HG02852 (cell line): Measurements from ENCODE around the gene DNAJC21.

ENCODE experiments used
- ATAC-seq: cut with Tn5 transposase; IDR thresholded peaks from one replicate; pipeline ENCODE4 v1.9.1; 2021; ENCODE audit warnings: mild to moderate bottlenecking, moderate library complexity; ENCODE audit not compliant: unreplicated experiment

The DNAJC21 gene

DNA sequence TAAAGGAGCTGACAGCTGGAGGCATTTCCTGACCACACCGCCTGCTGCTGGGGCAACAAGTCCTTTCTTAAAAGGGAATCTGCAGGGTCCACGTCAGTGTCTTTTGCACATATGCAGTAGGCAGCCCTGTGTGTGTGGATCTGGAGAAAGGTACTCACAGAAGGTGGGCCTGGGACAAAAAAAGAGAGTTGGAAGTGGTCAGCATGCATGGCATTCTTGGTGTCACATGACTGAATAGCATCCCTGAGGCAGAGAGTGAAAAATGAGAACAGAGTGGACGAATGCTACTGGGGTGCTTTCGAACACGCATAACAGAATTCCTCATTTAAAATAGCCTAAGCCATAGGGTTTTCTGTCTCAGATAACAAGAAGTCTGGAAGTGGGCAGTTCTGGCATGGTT lies 47.0 kb downstream of the DNAJC21 start:
- no peak for ATAC-seq

DNA sequence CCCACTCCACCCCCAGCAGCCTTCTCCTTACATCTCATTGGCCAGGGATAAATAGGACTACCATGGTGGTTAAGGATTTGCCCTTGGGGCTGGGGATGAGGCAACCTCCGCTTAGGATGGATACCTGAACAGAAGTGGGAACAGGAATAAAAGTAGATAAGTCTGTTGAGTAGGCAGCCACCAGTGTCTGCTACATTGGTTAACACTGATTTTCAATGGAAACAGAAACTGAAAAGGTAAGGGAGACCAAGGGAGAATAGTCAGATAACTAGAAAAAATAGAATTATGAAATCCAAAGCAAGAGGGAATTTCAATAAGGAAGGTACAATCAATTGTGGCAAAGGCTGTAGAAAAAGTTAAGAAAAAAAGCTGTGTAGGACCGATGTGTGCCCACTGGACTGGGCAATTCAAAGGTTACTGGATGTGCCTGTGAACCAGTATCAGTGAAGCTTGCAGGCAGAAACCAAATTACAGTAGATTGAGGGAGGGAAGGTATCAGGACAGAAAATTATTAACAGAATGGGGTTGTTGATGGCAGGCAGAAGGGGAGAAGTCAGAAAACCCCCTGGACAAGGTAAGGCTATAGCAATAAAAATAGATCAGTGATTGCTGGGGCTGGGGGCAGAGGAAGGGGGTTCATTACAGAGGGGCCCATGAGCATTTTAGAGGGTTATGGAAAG lies 48.7 kb downstream of the DNAJC21 start:
- ATAC-seq: peak; percentile 68

DNA sequence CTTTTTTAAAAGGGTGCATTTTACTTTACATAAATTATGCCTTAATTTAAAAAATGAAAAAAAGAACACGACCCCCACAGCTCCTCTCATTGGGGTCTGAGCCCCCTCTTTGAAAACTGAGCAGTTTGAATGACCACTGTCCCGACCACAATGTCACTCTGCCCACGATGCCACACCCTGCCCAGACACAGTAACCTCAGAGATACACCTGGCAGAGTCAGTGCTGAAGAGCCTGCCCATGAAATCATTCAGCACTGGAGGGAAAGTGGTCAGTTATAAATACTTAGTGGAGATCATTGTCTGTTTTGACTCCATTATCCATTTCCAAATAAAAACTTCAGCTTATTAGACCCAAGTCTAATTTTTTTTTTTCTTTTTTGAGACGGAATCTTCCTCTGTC lies 49.3 kb downstream of the DNAJC21 start:
- peak; percentile 33 for ATAC-seq

DNA sequence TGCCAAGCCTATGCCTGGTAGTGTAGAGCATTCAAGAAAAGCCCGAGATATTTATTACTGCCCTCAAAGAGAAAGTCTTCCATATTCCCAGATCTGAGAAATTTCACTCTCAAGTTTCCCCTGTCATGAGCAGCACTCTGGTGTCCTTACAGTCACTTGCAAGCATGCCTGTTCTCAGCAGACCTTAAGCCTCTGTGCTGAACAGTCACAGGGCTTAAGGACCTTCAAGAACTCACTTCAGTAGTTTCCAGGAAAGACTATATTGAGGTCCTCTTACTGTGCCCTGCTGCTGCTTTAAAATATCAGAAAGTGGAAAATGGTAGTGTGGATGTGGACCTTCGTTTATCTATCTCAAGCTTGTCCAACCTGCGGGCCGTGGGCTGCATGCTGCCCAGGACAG lies 53.5 kb downstream of the DNAJC21 start:
- no peak for ATAC-seq

DNA sequence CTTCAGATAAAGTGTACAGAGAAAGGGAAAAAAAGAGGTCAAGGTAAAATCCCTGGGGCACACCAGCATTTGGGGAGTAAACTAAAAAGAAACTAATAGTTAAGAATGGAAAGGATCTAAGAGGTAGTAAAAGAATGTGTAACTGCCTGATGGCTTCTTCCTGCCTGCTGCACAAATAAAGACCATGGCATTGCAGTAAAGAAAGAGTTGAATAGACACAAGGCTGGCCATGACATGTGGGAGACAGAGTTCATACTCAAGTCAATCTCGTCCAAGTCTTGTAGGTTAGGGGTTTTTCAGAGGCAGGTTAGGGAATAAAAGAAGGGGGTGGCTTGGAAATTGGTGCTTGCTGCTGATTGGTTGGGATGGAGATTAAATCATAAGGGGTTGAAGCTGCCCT lies 57.6 kb downstream of the DNAJC21 start:
- no peak for ATAC-seq

DNA sequence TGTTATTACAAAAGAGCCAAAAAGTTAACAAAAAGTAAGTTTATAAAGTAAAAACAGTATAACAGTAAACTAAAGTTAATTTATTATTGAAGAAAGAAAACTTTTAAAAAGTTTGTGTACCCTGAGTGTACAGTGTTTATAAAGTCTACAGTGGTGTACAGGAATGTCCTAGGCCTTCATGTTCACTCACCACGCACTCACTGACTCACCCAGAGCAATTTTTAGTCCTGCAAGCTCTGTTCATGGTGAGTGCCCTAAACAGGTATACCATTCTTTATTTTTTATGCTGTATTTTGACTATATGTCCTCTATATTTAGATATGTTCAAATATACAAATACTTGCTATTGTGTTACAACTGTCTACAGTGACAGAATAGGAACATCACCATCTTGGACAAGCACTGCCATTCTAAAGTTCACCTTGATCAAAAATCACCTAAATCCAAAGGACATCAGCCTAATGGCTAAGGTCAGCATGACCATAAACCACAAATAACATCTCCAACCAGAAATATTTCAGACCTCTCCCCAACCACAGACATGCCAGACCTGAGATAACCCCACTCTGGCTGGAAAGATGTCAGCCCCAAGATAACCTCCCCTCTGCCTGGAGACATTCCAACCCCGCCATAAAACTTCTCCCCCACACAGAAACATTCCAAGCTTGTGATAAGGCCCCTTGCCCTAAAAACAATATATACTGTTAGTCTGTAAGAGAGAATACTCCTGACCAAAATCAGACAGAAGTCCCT lies 62.3 kb downstream of the DNAJC21 start:
- no peak for ATAC-seq

DNA sequence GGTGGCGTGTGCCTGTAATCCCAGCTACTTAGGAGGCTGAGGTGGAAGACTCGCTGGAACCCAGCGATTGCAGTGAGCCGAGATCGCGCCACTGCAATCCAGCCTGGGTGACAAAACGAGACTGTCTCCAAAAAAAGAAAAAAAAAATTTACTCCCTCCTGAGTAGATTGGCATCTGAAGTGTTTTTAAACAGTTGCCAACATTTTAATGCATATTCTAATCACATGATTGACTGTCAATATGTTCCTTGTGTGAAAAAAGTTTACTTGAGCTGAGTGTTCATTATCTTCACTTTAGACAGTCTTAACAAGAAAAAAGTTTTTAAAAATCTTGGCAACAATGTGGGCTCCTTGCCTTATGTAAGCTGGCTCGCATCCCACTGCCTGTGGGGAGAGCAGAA lies 64.6 kb downstream of the DNAJC21 start:
- no peak for ATAC-seq

DNA sequence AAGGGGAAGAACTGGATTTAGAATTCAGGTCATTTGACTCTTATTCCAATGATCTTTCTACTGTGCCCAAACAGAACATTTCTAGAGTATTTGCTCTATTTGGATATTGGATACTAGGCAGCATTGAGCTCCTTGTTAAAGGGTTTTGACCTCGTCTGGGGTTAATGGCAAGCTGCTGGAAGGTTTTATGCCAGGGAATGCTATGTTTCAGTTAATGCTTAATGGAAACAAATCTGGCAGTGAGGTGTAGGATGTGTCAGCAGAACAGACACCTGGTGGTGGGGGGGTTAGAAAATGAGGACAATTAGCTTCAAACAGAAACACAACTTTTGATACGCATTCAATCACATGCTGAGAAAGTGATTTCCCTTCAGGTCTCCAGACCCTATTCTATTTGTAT lies 66.9 kb downstream of the DNAJC21 start:
- no peak for ATAC-seq

DNA sequence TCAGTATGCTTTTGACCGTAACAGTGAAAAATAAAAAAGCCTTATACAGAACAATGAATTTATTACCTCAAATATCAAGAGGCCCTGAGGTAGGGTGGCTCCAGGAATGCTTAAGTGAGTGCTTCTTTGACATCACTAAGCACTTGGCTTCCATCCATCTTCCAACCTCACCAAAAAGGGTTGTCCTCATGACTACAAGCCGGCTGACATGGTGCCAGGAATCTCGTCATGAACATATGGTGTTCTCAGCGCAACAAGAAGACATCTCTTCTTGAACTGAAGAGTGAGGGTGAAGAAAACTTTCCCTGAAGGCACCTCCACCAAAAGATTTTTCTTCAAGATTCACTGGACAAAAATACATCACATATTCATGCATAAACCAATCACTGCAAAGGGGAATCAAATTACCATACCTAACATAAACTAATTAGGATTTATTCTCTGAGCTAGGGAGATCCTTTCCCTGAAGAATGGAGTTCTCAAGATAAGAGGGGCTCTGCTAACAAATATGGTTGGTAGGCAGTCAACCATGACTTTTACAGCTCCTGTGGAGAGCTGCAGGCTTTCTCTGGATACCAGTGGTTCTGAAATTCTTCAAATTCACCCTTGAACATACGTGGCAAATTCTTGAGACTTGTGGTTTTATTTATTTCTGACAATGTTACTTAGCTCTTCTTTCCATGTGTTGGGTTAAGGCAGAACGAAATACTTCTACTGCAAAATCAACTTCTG lies 68.9 kb downstream of the DNAJC21 start:
- ATAC-seq: no peak

DNA sequence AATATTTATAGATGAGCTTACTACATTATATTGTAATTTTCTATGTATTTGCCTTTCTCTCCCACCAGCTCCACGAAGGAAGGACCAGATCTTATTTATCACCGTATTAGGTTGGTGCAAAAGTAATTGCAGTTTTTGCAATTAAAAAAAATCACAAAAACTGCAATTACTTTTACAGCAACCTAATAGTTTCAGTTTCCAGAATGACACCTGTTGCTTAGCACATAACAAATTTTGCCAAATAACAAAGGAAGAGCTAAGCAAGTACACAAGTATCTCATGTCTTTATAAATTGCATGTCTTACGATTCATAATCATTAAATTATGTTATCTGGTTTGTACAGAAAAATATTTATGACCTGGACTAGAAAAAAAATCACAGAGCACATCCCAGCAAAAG lies 72.5 kb downstream of the DNAJC21 start:
- no peak for ATAC-seq

DNA sequence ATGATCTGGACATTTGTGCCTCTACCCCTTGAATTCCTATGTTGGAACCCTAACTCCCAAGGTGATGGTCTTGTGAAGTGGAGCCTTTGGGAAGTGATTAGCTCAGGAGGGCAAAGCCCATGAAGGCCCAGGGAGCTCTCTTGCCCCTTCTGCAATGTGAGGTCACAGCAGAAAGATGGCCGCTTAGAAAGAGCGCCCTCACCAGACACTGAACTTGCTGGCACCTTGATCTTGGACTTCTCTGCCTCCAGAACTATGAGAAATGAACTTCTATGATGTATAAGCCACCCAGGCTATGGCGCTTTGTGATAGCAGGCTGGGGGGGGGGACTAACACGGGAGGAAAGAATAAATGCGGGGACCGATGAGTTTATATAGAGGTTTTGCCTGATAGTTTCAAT lies 73.1 kb downstream of the DNAJC21 start:
- no peak for ATAC-seq

DNA sequence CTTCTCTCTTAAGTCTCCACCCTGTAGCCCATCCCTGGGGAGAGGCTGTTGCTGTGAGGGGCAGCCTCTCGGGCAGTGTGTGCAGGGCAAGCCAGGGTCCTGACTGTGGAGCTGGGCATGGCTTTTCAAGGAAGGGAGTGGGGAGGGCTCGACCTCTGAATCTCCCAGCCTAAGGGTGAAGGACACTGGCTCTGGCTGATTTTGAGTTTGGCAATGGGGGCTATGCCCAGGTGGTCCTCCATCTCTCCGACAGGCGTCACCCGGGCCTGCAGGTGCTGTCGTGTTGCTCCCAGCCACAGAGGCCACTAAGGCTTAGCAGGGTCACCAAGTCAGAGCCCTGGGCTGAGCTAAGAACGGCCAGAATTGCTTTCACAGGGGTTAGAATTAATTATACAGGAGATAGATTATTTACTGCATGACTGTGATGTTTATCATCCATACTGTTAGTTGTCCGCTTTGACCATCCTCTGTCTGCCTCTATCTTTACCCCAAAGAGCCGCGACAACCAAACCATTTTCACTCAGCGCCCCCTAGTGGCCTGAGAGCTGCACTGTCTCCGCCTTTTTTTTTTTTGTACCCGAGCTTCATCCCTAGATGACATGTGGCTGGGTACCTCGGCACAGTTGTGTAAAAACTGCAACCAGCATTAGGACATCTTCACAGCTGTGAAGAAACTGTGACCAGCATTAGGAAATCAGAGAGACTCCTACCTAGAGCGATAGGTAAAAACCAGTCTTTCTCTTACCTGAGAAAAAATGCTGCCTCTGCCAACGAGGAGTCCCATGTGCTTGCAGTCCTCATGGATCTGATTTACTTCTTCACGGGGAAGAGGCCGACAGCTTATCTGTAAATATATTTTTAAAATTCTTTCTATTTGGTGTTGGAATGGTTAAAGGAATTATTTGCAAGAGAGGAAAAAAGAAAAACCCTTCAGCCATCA lies 73.9 kb downstream of the DNAJC21 start:
- ATAC-seq: peak; percentile 88

DNA sequence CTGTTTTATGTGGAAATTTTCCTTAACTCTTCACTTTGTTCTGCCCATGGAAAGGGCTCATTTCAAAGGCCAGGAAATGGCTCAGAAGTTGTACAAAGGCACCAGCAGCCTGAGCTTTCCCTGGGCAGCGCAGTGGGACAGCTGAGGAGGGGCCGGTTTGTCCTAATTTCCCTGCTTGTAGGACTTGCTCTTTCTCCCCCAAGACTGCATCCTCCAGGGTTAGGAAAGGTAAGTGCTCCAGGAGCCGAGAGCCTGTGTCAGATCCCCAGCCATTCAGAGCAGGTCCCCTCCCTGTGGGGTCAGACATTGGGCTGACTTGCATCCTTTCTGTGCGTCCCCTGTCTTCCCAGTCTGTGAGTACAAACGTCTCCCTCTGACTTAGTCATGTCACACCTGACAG lies 74.8 kb downstream of the DNAJC21 start:
- no peak for ATAC-seq

DNA sequence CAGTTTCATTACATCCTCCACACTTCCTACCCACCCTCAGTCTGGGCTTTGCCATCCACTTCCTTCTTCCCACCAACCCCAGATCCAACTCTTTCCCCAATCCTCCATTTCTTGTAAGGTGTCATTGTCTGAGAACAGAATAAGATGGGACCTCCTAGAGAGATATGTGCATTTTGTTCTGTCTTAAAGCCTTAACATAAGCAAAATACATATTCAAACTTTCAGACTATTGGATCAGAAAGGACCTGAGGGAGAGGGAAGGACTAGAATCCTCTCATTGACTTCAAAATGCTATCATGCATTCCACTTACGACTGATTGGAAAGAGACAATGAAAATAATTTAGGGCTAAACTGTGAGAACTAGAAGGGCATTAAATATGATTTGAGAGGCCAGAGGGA lies 75.4 kb downstream of the DNAJC21 start:
- ATAC-seq: no peak
